LNCAP (cell line): ENCODE measurements around the gene KIRREL2.

ENCODE experiments used
- TF ChIP-seq, protein P1 (sequence below): fragments of 450-650 bp; IDR thresholded peaks from 2 replicates; pipeline ENCODE4 v1.5.1; 2017; ENCODE audit warnings: mild to moderate bottlenecking

KIRREL2 gene

DNA sequence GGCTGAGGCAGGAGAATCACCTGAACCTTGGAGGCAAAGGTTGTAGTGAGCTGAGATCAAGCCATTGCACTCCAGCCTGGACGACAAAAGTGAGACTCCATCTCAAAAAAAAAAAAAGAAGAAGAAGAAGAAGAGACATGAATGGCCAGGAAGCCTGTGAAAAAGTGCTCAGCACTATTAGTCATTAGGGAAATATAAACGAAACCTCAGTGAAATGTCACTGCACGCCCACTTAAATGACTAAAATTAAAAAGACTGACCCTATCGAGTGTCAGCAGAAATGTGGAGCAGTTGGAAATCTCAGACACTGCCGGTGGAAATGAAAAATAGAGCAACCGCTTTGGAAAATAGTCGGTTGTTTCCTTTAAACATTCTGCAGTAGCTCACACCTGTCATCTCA, 56.9 kb downstream of the KIRREL2 start:
- TF ChIP-seq, protein P1, sequence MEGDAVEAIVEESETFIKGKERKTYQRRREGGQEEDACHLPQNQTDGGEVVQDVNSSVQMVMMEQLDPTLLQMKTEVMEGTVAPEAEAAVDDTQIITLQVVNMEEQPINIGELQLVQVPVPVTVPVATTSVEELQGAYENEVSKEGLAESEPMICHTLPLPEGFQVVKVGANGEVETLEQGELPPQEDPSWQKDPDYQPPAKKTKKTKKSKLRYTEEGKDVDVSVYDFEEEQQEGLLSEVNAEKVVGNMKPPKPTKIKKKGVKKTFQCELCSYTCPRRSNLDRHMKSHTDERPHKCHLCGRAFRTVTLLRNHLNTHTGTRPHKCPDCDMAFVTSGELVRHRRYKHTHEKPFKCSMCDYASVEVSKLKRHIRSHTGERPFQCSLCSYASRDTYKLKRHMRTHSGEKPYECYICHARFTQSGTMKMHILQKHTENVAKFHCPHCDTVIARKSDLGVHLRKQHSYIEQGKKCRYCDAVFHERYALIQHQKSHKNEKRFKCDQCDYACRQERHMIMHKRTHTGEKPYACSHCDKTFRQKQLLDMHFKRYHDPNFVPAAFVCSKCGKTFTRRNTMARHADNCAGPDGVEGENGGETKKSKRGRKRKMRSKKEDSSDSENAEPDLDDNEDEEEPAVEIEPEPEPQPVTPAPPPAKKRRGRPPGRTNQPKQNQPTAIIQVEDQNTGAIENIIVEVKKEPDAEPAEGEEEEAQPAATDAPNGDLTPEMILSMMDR = no peak

GRCh38 chr19:35915443-35915842, 58.7 kb downstream of the KIRREL2 start:
- TF ChIP-seq, protein P1 = no peak
